Gastrocnemius medialis (tissue), 4 donors: Measurements from ENCODE around the gene PROKR1.

ENCODE experiments used
- CTCF ChIP-seq, 5 experiments: fragments of 450-650 bp in 3 of 5; fragments of 200-600 bp in 2 of 5; sonication (generic) in 2 of 5; IDR thresholded peaks in 4 of 5; conservative IDR thresholded peaks in 1 of 5; 1 replicate in 4 of 5; 2 replicates in 1 of 5; pipeline ENCODE4 v1.5.1; 2016 to 2019; ENCODE audit warnings: antibody characterized with exemption in 5 of 5, mild to moderate bottlenecking in 3 of 5, moderate library complexity in 3 of 5
- POLR2A ChIP-seq, 2 donors: fragments of 450-650 bp; IDR thresholded peaks; one replicate each; pipeline ENCODE4 v1.6.1; 2017; ENCODE audit warnings: antibody characterized with exemption in 2 of 2, mild to moderate bottlenecking in 2 of 2, moderate library complexity in 2 of 2

DNA sequence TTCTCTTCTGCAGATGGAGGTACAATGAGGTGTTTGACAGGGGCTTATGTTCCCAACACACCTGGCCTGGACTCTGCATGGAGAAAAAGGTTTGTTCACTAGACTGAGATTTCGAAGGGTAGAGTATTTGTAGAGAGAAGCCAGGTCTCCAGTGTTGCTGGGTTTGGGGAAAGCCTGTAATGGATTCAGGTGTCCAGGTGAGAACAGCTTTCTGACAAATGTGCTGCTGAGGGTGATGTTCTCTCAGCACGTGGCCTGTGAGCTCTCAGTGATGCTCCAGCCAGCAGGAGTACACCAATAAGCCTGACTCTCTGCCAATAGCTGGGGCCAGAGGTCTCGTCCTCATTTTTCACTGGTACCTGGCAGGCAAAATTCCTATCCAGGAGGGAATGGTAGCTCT lies 47.5 kb downstream of the PROKR1 start:
- TF ChIP-seq POLR2A (IDR thresholded peaks at IDR 0.05), result no peak
- no peak for TF ChIP-seq CTCF (IDR thresholded peaks at IDR 0.05 in 4 of 5, conservative IDR thresholded peaks at IDR 0.05 in 1 of 5)
